Raji (cell line): ENCODE measurements around the gene HMGB2.

Experiments used
- POLR2A ChIP-seq: IDR thresholded peaks from 2 replicates; pipeline ENCODE4 v1.6.1; 2011; ENCODE audit warnings: low read depth, low read length, control low read depth; ENCODE audit not compliant: insufficient read depth

Gene HMGB2

DNA sequence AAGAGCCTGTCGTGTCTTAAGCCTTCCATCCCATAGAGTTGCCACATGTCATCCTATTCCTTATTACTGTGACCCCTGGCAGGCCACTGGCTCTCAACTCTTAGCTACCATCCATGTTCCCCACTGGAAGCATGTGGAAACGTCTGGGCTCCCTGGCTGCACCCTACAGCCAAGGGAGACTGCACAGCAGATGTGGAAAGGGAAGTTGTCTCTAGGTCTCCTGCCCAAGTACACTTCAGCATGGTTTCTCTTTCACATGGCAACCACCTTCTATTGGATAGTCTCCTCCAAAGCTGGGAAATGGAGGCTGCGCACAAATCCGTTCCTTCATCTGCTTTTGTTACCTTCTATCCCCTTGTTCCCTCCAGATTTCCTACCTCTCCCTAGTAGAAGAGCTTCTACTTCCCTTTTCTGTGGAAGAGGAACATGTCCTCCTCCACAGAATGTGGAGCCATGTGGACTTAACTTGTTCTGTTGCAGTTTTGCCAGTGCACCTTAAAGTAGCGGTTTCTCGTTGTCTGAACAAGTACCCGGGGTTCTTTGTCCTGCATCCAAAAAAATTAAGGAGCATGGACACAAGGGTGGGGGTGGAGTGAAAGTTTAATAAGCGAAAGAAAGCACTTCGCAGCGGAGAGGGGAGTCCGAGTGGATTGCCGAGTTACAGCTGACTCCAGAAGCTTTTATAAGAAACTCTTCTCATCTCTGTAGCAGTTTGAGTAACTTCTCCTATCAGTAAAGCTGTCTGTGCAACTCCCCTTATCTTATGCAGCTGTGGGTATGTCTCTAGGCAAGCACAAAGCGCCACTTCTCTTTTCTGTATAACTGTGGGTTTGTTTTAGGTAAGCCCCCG lies 52.5 kb downstream of the HMGB2 start:
- no peak for TF ChIP-seq POLR2A
